Inferior parietal cortex (tissue), 1 donor: ENCODE results near the gene UCP3.
A peak's percentile ranks its signal among the peaks of the same experiment; 100 is the strongest.
"Not testable (repeated sequence)": the region's sequence is repeated elsewhere in the genome, so short reads cannot be mapped to it uniquely, and the experiment has no call there.

Experiments used
- DNase-seq: peaks from one replicate; pipeline ENCODE4 v3.0.0-alpha.2; 2016; ENCODE audit errors: extremely low spot score

UCP3 gene

GRCh38 chr11:74000307-74001133, 8.4 kb downstream of the UCP3 start:
- no peak for DNase-seq

- no peak for DNase-seq
Measured at GRCh38 chr11:73999581-74000306, 9.1 kb downstream of the UCP3 start.

GRCh38 chr11:73998846-73999575, 9.9 kb downstream of the UCP3 start:
- DNase-seq, result no peak

GRCh38 chr11:73997120-73997770, 11.6 kb downstream of the UCP3 start:
- no peak for DNase-seq

GRCh38 chr11:73996161-73996747, 12.6 kb downstream of the UCP3 start:
- no peak for DNase-seq

GRCh38 chr11:73995731-73996130, 13.2 kb downstream of the UCP3 start:
- DNase-seq, result no peak

- no peak for DNase-seq
Measured at GRCh38 chr11:73995247-73995646, 13.6 kb downstream of the UCP3 start.

GRCh38 chr11:73991471-73992006, 17.3 kb downstream of the UCP3 start:
- no peak for DNase-seq

- no peak for DNase-seq
Measured at GRCh38 chr11:73990730-73991129, 18.2 kb downstream of the UCP3 start.

GRCh38 chr11:73989156-73989555, 19.7 kb downstream of the UCP3 start:
- DNase-seq, result no peak

- no peak for DNase-seq
Measured at GRCh38 chr11:73988227-73988626, 20.7 kb downstream of the UCP3 start.

GRCh38 chr11:73985661-73986060, 23.2 kb downstream of the UCP3 start:
- DNase-seq, result not testable (repeated sequence)

GRCh38 chr11:73983741-73984538, 24.9 kb downstream of the UCP3 start:
- no peak for DNase-seq

- peak; percentile 92 for DNase-seq
Measured at GRCh38 chr11:73982990-73983740, 25.7 kb downstream of the UCP3 start.

GRCh38 chr11:73982595-73982989, 26.3 kb downstream of the UCP3 start, which contains the start of gene UCP2:
Gene UCP2, minus strand, starts transcription at chr11:73982843. Its CDS starts 4,465 bp downstream, at chr11:73978378.
- peak; percentile 62 for DNase-seq

- no peak for DNase-seq
Measured at GRCh38 chr11:73981051-73981805, 27.7 kb downstream of the UCP3 start.

- no peak for DNase-seq
Measured at GRCh38 chr11:73980001-73980961, 28.6 kb downstream of the UCP3 start.
